WI38 (cell line): ENCODE results near the gene DDX6.
"Not testable (repeated sequence)": the region's sequence is repeated elsewhere in the genome, so short reads cannot be mapped to it uniquely, and the experiment has no call there.

Source experiments
- H3K4me3 ChIP-seq: 2 replicates; pipeline ENCODE4 v1.5.1; 2011; ENCODE audit warnings: low read depth, mild to moderate bottlenecking, control low read depth, low read length
- CTCF ChIP-seq: IDR thresholded peaks from 2 replicates; pipeline ENCODE4 v1.5.1; 2012; ENCODE audit warnings: low read depth, mild to moderate bottlenecking, control low read depth, low read length

Gene DDX6

GRCh38 chr11:118734031-118734430 lies 56.9 kb downstream of the DDX6 start:
- H3K4me3 ChIP-seq, result no peak overlapping the region
- no peak for TF ChIP-seq CTCF

GRCh38 chr11:118729753-118730152 lies 61.2 kb downstream of the DDX6 start:
- not testable (repeated sequence) for H3K4me3 ChIP-seq

GRCh38 chr11:118728112-118728511 lies 62.9 kb downstream of the DDX6 start:
- H3K4me3 ChIP-seq, result not testable (repeated sequence)

GRCh38 chr11:118727721-118728066 lies 63.3 kb downstream of the DDX6 start:
- not testable (repeated sequence) for H3K4me3 ChIP-seq

- not testable (repeated sequence) for H3K4me3 ChIP-seq
Observed at GRCh38 chr11:118727001-118727720, 63.8 kb downstream of the DDX6 start.

- not testable (repeated sequence) for H3K4me3 ChIP-seq
Observed at GRCh38 chr11:118721478-118722015, 69.4 kb downstream of the DDX6 start.

GRCh38 chr11:118720740-118721139 lies 70.2 kb downstream of the DDX6 start:
- not testable (repeated sequence) for H3K4me3 ChIP-seq

GRCh38 chr11:118720078-118720477 lies 70.9 kb downstream of the DDX6 start:
- H3K4me3 ChIP-seq, result not testable (repeated sequence)

GRCh38 chr11:118718562-118718961 lies 72.4 kb downstream of the DDX6 start:
- not testable (repeated sequence) for H3K4me3 ChIP-seq

- H3K4me3 ChIP-seq, result not testable (repeated sequence)
Observed at GRCh38 chr11:118717733-118718132, 73.2 kb downstream of the DDX6 start.

- H3K4me3 ChIP-seq, result not testable (repeated sequence)
Observed at GRCh38 chr11:118717221-118717620, 73.7 kb downstream of the DDX6 start.

- H3K4me3 ChIP-seq, result no peak overlapping the region
- TF ChIP-seq CTCF, result no peak
Observed at GRCh38 chr11:118715837-118716260, 75.1 kb downstream of the DDX6 start.

- no peak overlapping the region for H3K4me3 ChIP-seq
- no peak for TF ChIP-seq CTCF
Observed at GRCh38 chr11:118715245-118715831, 75.6 kb downstream of the DDX6 start.
